K562 (cell line): ENCODE results near the gene CD1E. TPM values are rescaled to one million over a fixed set of nuclear protein-coding genes. Genes with fewer than 3 reads are reported as not detected.

Experiments used
- ATAC-seq: fragments of 200-7000 bp; cut with Tn5 transposase; 3 replicates; pipeline ENCODE4 v1.9.1; 2020; ENCODE audit warnings: moderate library complexity
- BruUV-seq: library from RNA; stranded (reverse); fragments of 400-500 nt; replicated peaks from 2 replicates; lab custom pipeline; 2021; lab: Mats Ljungman, UMichigan
- CTCF ChIA-PET: fragments of 300-600 bp; formaldehyde crosslinking; extraction: SDS; loops from one replicate; lab custom pipeline; 2021; ENCODE audit warnings: low intra/inter-chr PET ratio; lab: Yijun Ruan, JAX
- POLR2A ChIA-PET: fragments of 300-600, 350-650 bp; sonication (Branson Sonifier 250); formaldehyde crosslinking; extraction: SDS; loops from one replicate; lab custom pipeline; 2021; ENCODE audit warnings: antibody characterized with exemption, inconsistent platforms; lab: Yijun Ruan, JAX
- DNase-seq, 4 experiments: peaks; one replicate each; pipeline versions ENCODE4 v3.0.0 to v3.0.0-alpha.2; 2011 to 2018; ENCODE audit warnings: low spot score in 3 of 4, mixed read lengths in 3 of 4; ENCODE audit errors: extremely low read depth in 1 of 4
- FAIRE-seq: peaks from 2 replicates; lab custom pipeline; 2011; peaks lifted over from hg19 to GRCh38; lab: Jason Lieb, UNC
- H2AFZ ChIP-seq: 2 replicates; pipeline ENCODE4 v1.6.0; 2011; ENCODE audit warnings: low read depth, low read length, control low read depth, inconsistent platforms
- H3K27ac ChIP-seq: fragments of 200-600 bp; 3 replicates; pipeline ENCODE4 v1.8.0; 2011; ENCODE audit warnings: low read depth, mild to moderate bottlenecking, control low read depth, inconsistent platforms, low read length, moderate library complexity, mixed read lengths; ENCODE audit errors: extremely low read depth
- H3K27me3 ChIP-seq, 2 experiments: fragments of 300-600 bp in 1 of 2; 2 replicates in 1 of 2; 3 replicates in 1 of 2; pipeline versions ENCODE4 v1.6.0 to v1.8.0; 2011; ENCODE audit warnings: inconsistent platforms in 2 of 2, low read length in 2 of 2, mild to moderate bottlenecking in 1 of 2, mixed read lengths in 1 of 2, moderate library complexity in 1 of 2; ENCODE audit not compliant: control insufficient read depth in 2 of 2, insufficient read depth in 2 of 2
- H3K36me3 ChIP-seq: fragments of 300-600 bp; 3 replicates; pipeline ENCODE4 v1.8.0; 2011; ENCODE audit warnings: mild to moderate bottlenecking, low read length, inconsistent platforms; ENCODE audit not compliant: control insufficient read depth, insufficient read depth
- H3K4me1 ChIP-seq, 2 experiments: fragments of 200-600 bp in 1 of 2; replicated peaks in 1 of 2; 2 replicates in 1 of 2; 3 replicates in 1 of 2; pipeline versions ENCODE4 v1.5.1 to v1.8.0; 2011; ENCODE audit warnings: inconsistent platforms in 2 of 2, low read length in 2 of 2, mild to moderate bottlenecking in 1 of 2, mixed read lengths in 1 of 2, moderate library complexity in 1 of 2; ENCODE audit not compliant: control insufficient read depth in 2 of 2, insufficient read depth in 2 of 2
- H3K4me2 ChIP-seq: 2 replicates; pipeline ENCODE4 v1.6.1; 2011; ENCODE audit warnings: low read length, control low read depth, inconsistent platforms, mixed read lengths; ENCODE audit not compliant: insufficient read depth
- H3K4me3 ChIP-seq: fragments of 200-600 bp; sonication (generic), shearing (Covaris generic); 2 replicates; pipeline ENCODE4 v1.5.1; 2016; ENCODE audit warnings: control low read depth, inconsistent platforms
- H3K79me2 ChIP-seq: fragments of 200-600 bp; 3 replicates; pipeline ENCODE4 v1.8.0; 2011; ENCODE audit warnings: low read length, inconsistent platforms; ENCODE audit not compliant: control insufficient read depth, insufficient read depth
- H3K9ac ChIP-seq, 2 experiments: 2 replicates each; pipeline versions ENCODE4 v1.6.0 to v1.6.1; 2011; ENCODE audit warnings: low read depth in 2 of 2, low read length in 2 of 2, control low read depth in 1 of 2, inconsistent platforms in 1 of 2, mild to moderate bottlenecking in 1 of 2, mixed read lengths in 1 of 2; ENCODE audit not compliant: insufficient read depth in 1 of 2
- H3K9me1 ChIP-seq: one replicate; pipeline ENCODE4 v1.6.0; 2011; ENCODE audit warnings: inconsistent platforms, mild to moderate bottlenecking, low read length, moderate library complexity; ENCODE audit not compliant: control insufficient read depth, insufficient read depth
- H3K9me3 ChIP-seq: replicated peaks from 2 replicates; pipeline ENCODE4 v1.5.1; 2011; ENCODE audit warnings: low read depth, low read length, inconsistent platforms; ENCODE audit not compliant: control insufficient read depth, insufficient read depth
- H4K20me1 ChIP-seq: replicated peaks from 2 replicates; pipeline ENCODE4 v1.6.1; 2011; ENCODE audit warnings: low read length, inconsistent platforms, mixed read lengths; ENCODE audit not compliant: control insufficient read depth, insufficient read depth
- KDM4B ChIP-seq, 2 experiments: fragments of 450-650 bp in 1 of 2; sonication (generic) in 1 of 2; IDR thresholded peaks; 2 replicates each; pipeline ENCODE4 v1.6.1; 2016 to 2017; ENCODE audit warnings: borderline replicate concordance in 2 of 2, antibody characterized with exemption in 1 of 2, low read depth in 1 of 2, mild to moderate bottlenecking in 1 of 2
- MYBL2 ChIP-seq, 2 experiments: fragments of 450-650 bp in 1 of 2; sonication (generic) in 1 of 2; formaldehyde crosslinking in 1 of 2; IDR thresholded peaks; 2 replicates each; pipeline versions ENCODE4 v1.6.1 to v1.8.1; 2017 to 2022; ENCODE audit warnings: borderline replicate concordance in 1 of 2, inconsistent platforms in 1 of 2, low read depth in 1 of 2, mild to moderate bottlenecking in 1 of 2, missing genetic modification reagents in 1 of 2, moderate library complexity in 1 of 2
- NCOA4 ChIP-seq: fragments of 450-650 bp; IDR thresholded peaks from 2 replicates; pipeline ENCODE4 v1.6.1; 2018; ENCODE audit warnings: mild to moderate bottlenecking; ENCODE audit not compliant: partially characterized antibody
- NR2C1 ChIP-seq, 2 experiments: fragments of 450-650 bp; IDR thresholded peaks; 2 replicates each; pipeline ENCODE4 v1.6.1; 2017; ENCODE audit warnings: mild to moderate bottlenecking in 2 of 2, antibody characterized with exemption in 1 of 2, inconsistent platforms in 1 of 2, missing compliant biosample characterization in 1 of 2, missing genetic modification characterization in 1 of 2
- TAF7 ChIP-seq: fragments of 450-650 bp; IDR thresholded peaks from 2 replicates; pipeline ENCODE4 v1.6.1; 2016; ENCODE audit warnings: missing genetic modification characterization, missing compliant biosample characterization
- XRCC4 ChIP-seq: IDR thresholded peaks from one replicate; pipeline ENCODE4 v1.6.1; 2011; ENCODE audit not compliant: insufficient read depth, insufficient read length; ENCODE audit errors: extremely low read depth
- ZFP36 ChIP-seq: fragments of 150-350 bp; IDR thresholded peaks from 2 replicates; pipeline ENCODE4 v1.6.1; 2018; ENCODE audit warnings: low read length, low read depth; ENCODE audit not compliant: partially characterized antibody
- WGBS: fragments of 100-300 bp; shearing (Covaris generic); methylation state at CpG from one replicate; pipeline ENCODE4 v1.1.6; 2016; ENCODE audit warnings: low coverage, mixed read lengths; ENCODE audit not compliant: insufficient coverage; ENCODE audit errors: missing lambda C conversion rate; 5-methylcytosine and 5-hydroxymethylcytosine counted together
- in situ Hi-C: fragments of 300-500 bp; cut with MboI; formaldehyde crosslinking; loops from 4 replicates; pipeline ENCODE4 v1.15.0; 2018; ENCODE audit warnings: inconsistent platforms, mixed read lengths
- intact Hi-C: fragments of 100-400 bp; cut with micrococcal nuclease; formaldehyde crosslinking; loops from 2 replicates; pipeline ENCODE4 v1.14.2; 2022
- polyA plus RNA-seq, 8 experiments: library from polyadenylated mRNA; depleted of rRNA in 4 of 8; stranded (reverse) in 5 of 8; unstranded in 3 of 8; fragments of >200 nt; fragmentation: Nextera tagmentation in 2 of 8; fragmentation: Illumina TruSeq in 1 of 8; extraction: Ambion mirVana in 2 of 8; extraction: Trizol in 1 of 8; gene quantifications; 2 replicates each; pipeline versions ENCODE4 v1.2.1 to v1.2.3, GENCODE V29; 2011 to 2014; ENCODE audit warnings: inconsistent platforms in 1 of 8, missing spikeins in 1 of 8
- total RNA-seq, 7 experiments: library from RNA; depleted of rRNA in 6 of 7; stranded (reverse); fragments of >200 nt in 6 of 7; fragmentation: Illumina TruSeq in 2 of 7; extraction: Trizol in 2 of 7; gene quantifications; 2 replicates each; pipeline versions ENCODE4 v1.2.1 to v1.2.3, GENCODE V29; 2011 to 2021; ENCODE audit warnings: low replicate concordance in 1 of 7
- TF ChIP-seq, protein P1 (sequence below): sonication (generic); formaldehyde crosslinking; IDR thresholded peaks from 2 replicates; pipeline ENCODE4 v1.8.0; 2022; ENCODE audit warnings: mild to moderate bottlenecking, low read depth, missing genetic modification reagents
- TF ChIP-seq, protein P2 (sequence below): sonication (generic); IDR thresholded peaks from 2 replicates; pipeline ENCODE4 v1.6.1; 2016
- TF ChIP-seq, protein P3 (sequence below): fragments of 250-450 bp; sonication (Bioruptor Pico); IDR thresholded peaks from 2 replicates; pipeline ENCODE4 v1.5.0; 2022; ENCODE audit warnings: mild to moderate bottlenecking
- TF ChIP-seq, protein P4 (sequence below): sonication (generic); formaldehyde crosslinking; IDR thresholded peaks from 2 replicates; pipeline ENCODE4 v1.8.1; 2022; ENCODE audit warnings: missing genetic modification reagents

CD1E gene
- total and polyA plus RNA-seq, 9 of the 15 experiments (the other 6 are each of a cell fraction or from before 2014, with no cell fraction given): not detected

DNA sequence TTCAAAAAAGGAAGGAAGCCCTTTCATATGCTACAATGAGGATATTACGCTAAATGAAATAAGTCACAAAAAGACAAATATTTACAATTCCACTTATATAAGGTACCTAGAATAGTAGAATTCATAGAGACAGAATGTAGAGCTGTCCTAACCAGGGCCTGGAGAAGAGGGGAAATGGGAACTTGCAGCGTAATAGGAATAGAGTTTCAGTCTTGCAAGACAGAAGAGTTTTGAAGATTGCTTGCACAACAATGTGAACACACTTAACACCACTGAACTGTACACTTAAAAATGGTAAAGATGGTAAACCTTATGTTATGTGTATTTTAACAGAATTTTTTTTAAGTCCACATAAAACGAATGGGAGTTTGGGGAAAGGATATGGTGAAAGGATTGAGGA is 25.3 kb upstream of the CD1E start:
- FAIRE-seq: no peak
- WGBS: 4% methylated on average over 3 of the region's 3 CpGs

DNA sequence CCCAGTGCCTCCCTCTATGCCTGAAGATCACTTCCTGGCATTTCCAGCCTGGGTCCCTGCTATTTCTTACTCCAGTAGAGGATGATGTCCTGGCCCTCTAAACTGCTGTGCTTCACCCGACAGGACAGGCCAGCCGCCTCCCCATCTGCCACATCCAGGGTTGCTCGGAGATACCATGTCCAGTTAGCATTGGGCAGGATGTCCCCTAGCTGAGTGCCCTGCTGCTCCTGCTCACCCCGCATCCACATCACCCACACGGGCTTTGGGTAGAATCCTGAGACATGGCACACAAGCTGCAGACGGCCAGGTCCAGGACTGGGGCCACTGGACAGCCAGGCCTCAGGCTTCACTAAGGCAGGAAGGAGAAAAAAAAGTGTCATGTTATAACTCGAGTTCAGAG is 24.4 kb upstream of the CD1E start:
- no peaks in the 10 kb centered on the region for H3K36me3 ChIP-seq
- no peak overlapping the region for H3K4me2 ChIP-seq
- H3K9me1 ChIP-seq: no peaks in the 10 kb centered on the region
- no peak overlapping the region for H3K27ac ChIP-seq
- ChIA-PET POLR2A (no interaction called here), CTCF (interaction anchor here (0.6 kb wide), 1 partner anchor 1905 kb away, joined by 3 read pairs; no protein-coding TSS in a partner anchor)
- H3K9ac ChIP-seq: no peak overlapping the region
- 0% methylated on average over 7 of the region's 7 CpGs for WGBS
- H2AFZ ChIP-seq: no peak overlapping the region
- intact Hi-C loops (no loop called here), in situ Hi-C loops (no loop called here)
- H3K4me1 ChIP-seq: no peaks in the 10 kb centered on the region
- ATAC-seq: no peak
- no peaks in the 10 kb centered on the region for H3K9me3 ChIP-seq
- no TSS peak for BruUV-seq
- no peak for FAIRE-seq
- no peak for DNase-seq
- H3K4me3 ChIP-seq: no peak overlapping the region
- no peaks in the 10 kb centered on the region for H3K79me2 ChIP-seq
- no peaks in the 10 kb centered on the region for H4K20me1 ChIP-seq
- H3K27me3 ChIP-seq: no peaks in the 10 kb centered on the region
- TF ChIP-seq, protein P1, sequence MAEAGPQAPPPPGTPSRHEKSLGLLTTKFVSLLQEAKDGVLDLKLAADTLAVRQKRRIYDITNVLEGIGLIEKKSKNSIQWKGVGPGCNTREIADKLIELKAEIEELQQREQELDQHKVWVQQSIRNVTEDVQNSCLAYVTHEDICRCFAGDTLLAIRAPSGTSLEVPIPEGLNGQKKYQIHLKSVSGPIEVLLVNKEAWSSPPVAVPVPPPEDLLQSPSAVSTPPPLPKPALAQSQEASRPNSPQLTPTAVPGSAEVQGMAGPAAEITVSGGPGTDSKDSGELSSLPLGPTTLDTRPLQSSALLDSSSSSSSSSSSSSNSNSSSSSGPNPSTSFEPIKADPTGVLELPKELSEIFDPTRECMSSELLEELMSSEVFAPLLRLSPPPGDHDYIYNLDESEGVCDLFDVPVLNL (CRISPR knock-in tag): no peak
- TF ChIP-seq, protein P2, sequence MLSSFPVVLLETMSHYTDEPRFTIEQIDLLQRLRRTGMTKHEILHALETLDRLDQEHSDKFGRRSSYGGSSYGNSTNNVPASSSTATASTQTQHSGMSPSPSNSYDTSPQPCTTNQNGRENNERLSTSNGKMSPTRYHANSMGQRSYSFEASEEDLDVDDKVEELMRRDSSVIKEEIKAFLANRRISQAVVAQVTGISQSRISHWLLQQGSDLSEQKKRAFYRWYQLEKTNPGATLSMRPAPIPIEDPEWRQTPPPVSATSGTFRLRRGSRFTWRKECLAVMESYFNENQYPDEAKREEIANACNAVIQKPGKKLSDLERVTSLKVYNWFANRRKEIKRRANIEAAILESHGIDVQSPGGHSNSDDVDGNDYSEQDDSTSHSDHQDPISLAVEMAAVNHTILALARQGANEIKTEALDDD: no peak
- TF ChIP-seq NR2C1 (IDR thresholded peaks at IDR 0.05) (no peak), NR2C1 (tag; IDR thresholded peaks at IDR 0.05) (no peak), ZFP36 (no peak), TAF7 (tag) (no peak), XRCC4 (no peak), NCOA4 (no peak)
- TF ChIP-seq, protein P3, sequence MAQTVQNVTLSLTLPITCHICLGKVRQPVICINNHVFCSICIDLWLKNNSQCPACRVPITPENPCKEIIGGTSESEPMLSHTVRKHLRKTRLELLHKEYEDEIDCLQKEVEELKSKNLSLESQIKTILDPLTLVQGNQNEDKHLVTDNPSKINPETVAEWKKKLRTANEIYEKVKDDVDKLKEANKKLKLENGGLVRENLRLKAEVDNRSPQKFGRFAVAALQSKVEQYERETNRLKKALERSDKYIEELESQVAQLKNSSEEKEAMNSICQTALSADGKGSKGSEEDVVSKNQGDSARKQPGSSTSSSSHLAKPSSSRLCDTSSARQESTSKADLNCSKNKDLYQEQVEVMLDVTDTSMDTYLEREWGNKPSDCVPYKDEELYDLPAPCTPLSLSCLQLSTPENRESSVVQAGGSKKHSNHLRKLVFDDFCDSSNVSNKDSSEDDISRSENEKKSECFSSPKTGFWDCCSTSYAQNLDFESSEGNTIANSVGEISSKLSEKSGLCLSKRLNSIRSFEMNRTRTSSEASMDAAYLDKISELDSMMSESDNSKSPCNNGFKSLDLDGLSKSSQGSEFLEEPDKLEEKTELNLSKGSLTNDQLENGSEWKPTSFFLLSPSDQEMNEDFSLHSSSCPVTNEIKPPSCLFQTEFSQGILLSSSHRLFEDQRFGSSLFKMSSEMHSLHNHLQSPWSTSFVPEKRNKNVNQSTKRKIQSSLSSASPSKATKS (CRISPR knock-in tag): no peak
- TF ChIP-seq, protein P4, sequence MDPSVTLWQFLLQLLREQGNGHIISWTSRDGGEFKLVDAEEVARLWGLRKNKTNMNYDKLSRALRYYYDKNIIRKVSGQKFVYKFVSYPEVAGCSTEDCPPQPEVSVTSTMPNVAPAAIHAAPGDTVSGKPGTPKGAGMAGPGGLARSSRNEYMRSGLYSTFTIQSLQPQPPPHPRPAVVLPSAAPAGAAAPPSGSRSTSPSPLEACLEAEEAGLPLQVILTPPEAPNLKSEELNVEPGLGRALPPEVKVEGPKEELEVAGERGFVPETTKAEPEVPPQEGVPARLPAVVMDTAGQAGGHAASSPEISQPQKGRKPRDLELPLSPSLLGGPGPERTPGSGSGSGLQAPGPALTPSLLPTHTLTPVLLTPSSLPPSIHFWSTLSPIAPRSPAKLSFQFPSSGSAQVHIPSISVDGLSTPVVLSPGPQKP (CRISPR knock-in tag): no peak

More for the DNA sequence above, 25.3 kb upstream of the CD1E start:
- intact Hi-C loops (no loop called here), in situ Hi-C loops (no loop called here)
- CTCF ChIA-PET: no interaction called here
- ATAC-seq: no peak
- Histone ChIP-seq H3K9me3 (no peaks in the 10 kb centered on the region), H3K4me1 (no peaks in the 10 kb centered on the region), H3K36me3 (no peaks in the 10 kb centered on the region), H3K27me3 (no peaks in the 10 kb centered on the region), H3K4me3 (no peak overlapping the region), H3K4me2 (no peak overlapping the region), H4K20me1 (no peaks in the 10 kb centered on the region), H3K27ac (no peak overlapping the region), H3K9ac (no peak overlapping the region), H3K79me2 (no peaks in the 10 kb centered on the region), H3K9me1 (no peaks in the 10 kb centered on the region)
- no peak for DNase-seq
- POLR2A ChIA-PET: no interaction called here
- BruUV-seq: no TSS peak
- TF ChIP-seq MYBL2 (IDR thresholded peaks at IDR 0.05; ENCODE audit: low read depth): no peak
- TF ChIP-seq MYBL2 (CRISPR knock-in tag; IDR thresholded peaks at IDR 0.05; ENCODE audit: borderline replicate concordance): no peak
- TF ChIP-seq KDM4B (IDR thresholded peaks at IDR 0.05; ENCODE audit: borderline replicate concordance in 2 of 2, low read depth in 1 of 2): no peak
- TF ChIP-seq, all 486 proteins: peak for 0
- H2AFZ ChIP-seq: no peak overlapping the region
